SK-N-SH treated with all-trans-retinoic acid at 6 μM for 48 hours (cell line): Measurements from ENCODE around the gene RAB8A.

Experiments used
- ATAC-seq: fragments of 200-7000 bp; cut with Tn5 transposase; 3 replicates; pipeline ENCODE4 v1.9.1; 2020; ENCODE audit warnings: mild to moderate bottlenecking, moderate library complexity
- BACH2 ChIP-seq: fragments of 250-450 bp; sonication (Bioruptor Pico); IDR thresholded peaks from 2 replicates; pipeline ENCODE4 v1.9.0; 2021; ENCODE audit warnings: mild to moderate bottlenecking, borderline replicate concordance
- GLIS3 ChIP-seq: fragments of 250-450 bp; sonication (Bioruptor Pico); IDR thresholded peaks from 2 replicates; pipeline ENCODE4 v1.5.0; 2020; ENCODE audit warnings: mild to moderate bottlenecking, moderate library complexity
- ISL1 ChIP-seq: fragments of 250-450 bp; sonication (Bioruptor Pico); IDR thresholded peaks from 2 replicates; pipeline ENCODE4 v2.1.2; 2022; ENCODE audit warnings: mild to moderate bottlenecking, moderate library complexity
- OSR1 ChIP-seq: fragments of 250-450 bp; sonication (Bioruptor Pico); IDR thresholded peaks from 2 replicates; pipeline ENCODE4 v1.8.0; 2022; ENCODE audit warnings: moderate library complexity, mild to moderate bottlenecking, inconsistent platforms
- PPARA ChIP-seq: fragments of 250-450 bp; sonication (Bioruptor Pico); IDR thresholded peaks from 2 replicates; pipeline ENCODE4 v1.5.0; 2020; ENCODE audit warnings: mild to moderate bottlenecking, borderline replicate concordance
- RARB ChIP-seq: fragments of 250-450 bp; sonication (Bioruptor Pico); IDR thresholded peaks from 2 replicates; pipeline ENCODE4 v1.8.0; 2021; ENCODE audit warnings: mild to moderate bottlenecking, moderate library complexity
- TOX ChIP-seq: fragments of 250-450 bp; sonication (Bioruptor Pico); IDR thresholded peaks from 2 replicates; pipeline ENCODE4 v1.8.0; 2021; ENCODE audit warnings: mild to moderate bottlenecking, moderate library complexity, borderline replicate concordance
- ZC3H10 ChIP-seq: fragments of 250-450 bp; sonication (Bioruptor Pico); IDR thresholded peaks from 2 replicates; pipeline ENCODE4 v1.5.1; 2021; ENCODE audit warnings: mild to moderate bottlenecking, moderate library complexity
- ZFP3 ChIP-seq: fragments of 250-450 bp; sonication (Bioruptor Pico); IDR thresholded peaks from 2 replicates; pipeline ENCODE4 v1.5.0; 2020; ENCODE audit warnings: mild to moderate bottlenecking, moderate library complexity
- ZFP30 ChIP-seq: fragments of 450-650 bp; formaldehyde crosslinking; IDR thresholded peaks from 2 replicates; pipeline ENCODE4 v1.5.0; 2022; ENCODE audit warnings: mild to moderate bottlenecking, moderate library complexity
- ZNF565 ChIP-seq: fragments of 450-650 bp; formaldehyde crosslinking; conservative IDR thresholded peaks from 2 replicates; pipeline ENCODE4 v1.5.0; 2020; ENCODE audit warnings: low read depth, mild to moderate bottlenecking, moderate library complexity
- ZNF70 ChIP-seq: fragments of 450-650 bp; formaldehyde crosslinking; IDR thresholded peaks from 2 replicates; pipeline ENCODE4 v1.5.0; 2020; ENCODE audit warnings: mild to moderate bottlenecking, moderate library complexity
- TF ChIP-seq, protein P1 (sequence below): fragments of 250-450 bp; sonication (Bioruptor Pico); IDR thresholded peaks from 2 replicates; pipeline ENCODE4 v1.8.0; 2020; ENCODE audit warnings: mild to moderate bottlenecking, moderate library complexity, borderline replicate concordance
- TF ChIP-seq, protein P2 (sequence below): fragments of 250-450 bp; sonication (Bioruptor Pico); IDR thresholded peaks from 2 replicates; pipeline ENCODE4 v1.5.1; 2020; ENCODE audit warnings: low read depth, mild to moderate bottlenecking, moderate library complexity
- TF ChIP-seq, protein P3 (sequence below): fragments of 250-450 bp; sonication (Bioruptor Pico); IDR thresholded peaks from 2 replicates; pipeline ENCODE4 v1.5.1; 2021; ENCODE audit warnings: mild to moderate bottlenecking, moderate library complexity
- TF ChIP-seq, protein P4 (sequence below): fragments of 250-450 bp; sonication (Bioruptor Pico); IDR thresholded peaks from 2 replicates; pipeline ENCODE4 v1.5.0; 2020; ENCODE audit warnings: mild to moderate bottlenecking, moderate library complexity
- TF ChIP-seq, protein P5 (sequence below): fragments of 250-450 bp; sonication (Bioruptor Pico); IDR thresholded peaks from 2 replicates; pipeline ENCODE4 v1.8.0; 2021; ENCODE audit warnings: low read depth, mild to moderate bottlenecking, moderate library complexity, borderline replicate concordance

RAB8A gene

DNA sequence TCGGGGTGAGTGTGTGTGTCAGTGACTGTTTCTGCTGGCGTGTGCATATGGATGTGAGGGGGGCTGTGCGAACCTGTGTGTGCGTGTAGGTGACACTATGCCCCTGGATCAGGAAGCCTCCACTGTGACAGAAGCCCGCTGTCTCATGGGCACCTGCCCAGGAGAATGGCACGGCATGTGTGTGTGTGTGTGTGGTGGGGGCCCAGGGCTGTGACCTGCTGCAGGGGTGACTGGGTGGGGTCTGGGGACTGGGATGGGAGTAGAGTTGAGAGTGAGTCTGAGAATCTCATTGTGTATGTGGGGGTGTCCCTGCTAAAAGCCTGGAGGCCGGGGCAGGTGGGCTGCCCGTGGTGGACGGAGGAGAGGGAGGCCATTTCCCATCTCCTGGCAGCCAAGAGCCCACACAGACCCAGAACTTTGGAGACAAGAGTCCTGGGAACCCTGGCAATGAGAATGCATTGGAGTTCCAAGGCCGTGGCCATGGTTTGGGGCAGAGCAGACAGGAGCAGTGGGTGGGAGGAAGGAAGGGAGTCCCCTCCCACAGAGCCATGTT, 41.8 kb upstream of the RAB8A start (continued):
- TF ChIP-seq ZFP30 (no peak), OSR1 (CRISPR knock-in tag) (no peak), ZNF565 (CRISPR knock-in tag) (no peak), TOX (CRISPR knock-in tag) (no peak), BACH2 (no peak)
- TF ChIP-seq, protein P1, sequence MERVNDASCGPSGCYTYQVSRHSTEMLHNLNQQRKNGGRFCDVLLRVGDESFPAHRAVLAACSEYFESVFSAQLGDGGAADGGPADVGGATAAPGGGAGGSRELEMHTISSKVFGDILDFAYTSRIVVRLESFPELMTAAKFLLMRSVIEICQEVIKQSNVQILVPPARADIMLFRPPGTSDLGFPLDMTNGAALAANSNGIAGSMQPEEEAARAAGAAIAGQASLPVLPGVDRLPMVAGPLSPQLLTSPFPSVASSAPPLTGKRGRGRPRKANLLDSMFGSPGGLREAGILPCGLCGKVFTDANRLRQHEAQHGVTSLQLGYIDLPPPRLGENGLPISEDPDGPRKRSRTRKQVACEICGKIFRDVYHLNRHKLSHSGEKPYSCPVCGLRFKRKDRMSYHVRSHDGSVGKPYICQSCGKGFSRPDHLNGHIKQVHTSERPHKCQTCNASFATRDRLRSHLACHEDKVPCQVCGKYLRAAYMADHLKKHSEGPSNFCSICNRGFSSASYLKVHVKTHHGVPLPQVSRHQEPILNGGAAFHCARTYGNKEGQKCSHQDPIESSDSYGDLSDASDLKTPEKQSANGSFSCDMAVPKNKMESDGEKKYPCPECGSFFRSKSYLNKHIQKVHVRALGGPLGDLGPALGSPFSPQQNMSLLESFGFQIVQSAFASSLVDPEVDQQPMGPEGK (CRISPR knock-in tag): no peak
- TF ChIP-seq, protein P2, sequence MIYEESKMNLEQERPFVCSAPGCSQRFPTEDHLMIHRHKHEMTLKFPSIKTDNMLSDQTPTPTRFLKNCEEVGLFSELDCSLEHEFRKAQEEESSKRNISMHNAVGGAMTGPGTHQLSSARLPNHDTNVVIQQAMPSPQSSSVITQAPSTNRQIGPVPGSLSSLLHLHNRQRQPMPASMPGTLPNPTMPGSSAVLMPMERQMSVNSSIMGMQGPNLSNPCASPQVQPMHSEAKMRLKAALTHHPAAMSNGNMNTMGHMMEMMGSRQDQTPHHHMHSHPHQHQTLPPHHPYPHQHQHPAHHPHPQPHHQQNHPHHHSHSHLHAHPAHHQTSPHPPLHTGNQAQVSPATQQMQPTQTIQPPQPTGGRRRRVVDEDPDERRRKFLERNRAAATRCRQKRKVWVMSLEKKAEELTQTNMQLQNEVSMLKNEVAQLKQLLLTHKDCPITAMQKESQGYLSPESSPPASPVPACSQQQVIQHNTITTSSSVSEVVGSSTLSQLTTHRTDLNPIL (CRISPR knock-in tag): no peak
- TF ChIP-seq, all 23 proteins: peak for 0

DNA sequence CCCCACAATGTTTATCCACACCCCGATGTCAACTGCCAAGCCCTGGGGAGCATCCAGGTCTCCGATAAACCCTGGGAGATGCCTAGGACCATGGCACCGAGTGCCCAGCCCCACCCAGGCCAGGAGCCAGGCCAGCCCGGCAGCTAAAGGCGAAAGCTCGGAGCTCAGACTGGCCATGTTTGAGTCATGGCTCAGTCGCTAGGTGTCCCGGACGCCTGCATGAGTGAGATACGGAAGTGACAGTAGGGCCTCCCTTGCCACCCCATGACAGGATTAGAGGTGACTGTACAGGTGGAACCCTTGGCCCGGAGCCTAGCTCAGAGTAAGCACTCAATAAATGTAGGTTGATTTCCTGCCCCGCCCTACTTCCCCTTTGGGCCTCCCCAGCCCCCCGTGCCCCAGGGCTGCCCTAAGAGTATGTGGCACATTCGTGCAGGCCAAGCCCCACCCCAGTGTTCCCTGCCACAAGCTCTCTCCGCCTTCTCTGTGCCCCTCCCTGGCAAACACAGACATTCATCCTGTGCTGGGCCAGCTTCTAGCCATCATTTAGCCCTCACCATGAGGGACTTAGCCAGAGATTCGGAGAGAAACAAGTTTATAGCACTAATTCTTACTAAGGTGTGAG, 41.2 kb upstream of the RAB8A start:
- no peak for TF ChIP-seq ZFP30
- TF ChIP-seq, all 23 proteins: peak for 0
- ATAC-seq: no peak

DNA sequence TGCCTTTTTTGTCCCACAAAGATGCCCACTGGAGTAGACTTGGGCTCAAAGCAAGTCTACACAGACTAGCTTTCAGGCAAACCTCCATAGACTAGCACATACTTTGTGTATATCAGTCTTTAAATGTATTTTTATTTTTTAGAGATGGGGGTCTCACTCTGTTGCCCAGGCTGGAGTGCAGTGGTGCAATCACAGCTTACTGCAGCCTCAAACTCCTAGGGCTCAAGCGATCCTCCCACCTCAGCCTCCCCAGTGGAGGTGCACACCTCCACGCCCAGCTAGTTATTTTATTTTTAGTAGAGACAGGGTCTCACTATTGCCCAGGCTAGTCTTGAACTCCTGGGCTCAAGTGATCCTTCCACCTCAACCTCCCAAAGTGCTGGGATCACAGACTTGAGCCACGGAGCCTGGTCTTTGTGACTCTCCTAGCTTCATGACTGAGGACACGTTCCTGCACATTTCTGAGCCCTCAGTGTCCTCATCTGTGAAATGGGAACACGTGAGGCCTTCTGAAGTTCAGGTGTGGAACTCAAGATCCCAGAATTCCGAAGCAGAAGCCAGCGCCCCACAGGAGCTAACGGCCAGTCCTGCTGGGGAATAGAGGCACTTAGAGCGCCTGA, 40.5 kb upstream of the RAB8A start:
- TF ChIP-seq PPARA (CRISPR knock-in tag): no peak
- TF ChIP-seq, protein P2 (CRISPR knock-in tag): no peak
- TF ChIP-seq, protein P3, sequence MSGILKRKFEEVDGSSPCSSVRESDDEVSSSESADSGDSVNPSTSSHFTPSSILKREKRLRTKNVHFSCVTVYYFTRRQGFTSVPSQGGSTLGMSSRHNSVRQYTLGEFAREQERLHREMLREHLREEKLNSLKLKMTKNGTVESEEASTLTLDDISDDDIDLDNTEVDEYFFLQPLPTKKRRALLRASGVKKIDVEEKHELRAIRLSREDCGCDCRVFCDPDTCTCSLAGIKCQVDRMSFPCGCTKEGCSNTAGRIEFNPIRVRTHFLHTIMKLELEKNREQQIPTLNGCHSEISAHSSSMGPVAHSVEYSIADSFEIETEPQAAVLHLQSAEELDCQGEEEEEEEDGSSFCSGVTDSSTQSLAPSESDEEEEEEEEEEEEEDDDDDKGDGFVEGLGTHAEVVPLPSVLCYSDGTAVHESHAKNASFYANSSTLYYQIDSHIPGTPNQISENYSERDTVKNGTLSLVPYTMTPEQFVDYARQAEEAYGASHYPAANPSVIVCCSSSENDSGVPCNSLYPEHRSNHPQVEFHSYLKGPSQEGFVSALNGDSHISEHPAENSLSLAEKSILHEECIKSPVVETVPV: no peak
- TF ChIP-seq RARB: no peak
- TF ChIP-seq, protein P4, sequence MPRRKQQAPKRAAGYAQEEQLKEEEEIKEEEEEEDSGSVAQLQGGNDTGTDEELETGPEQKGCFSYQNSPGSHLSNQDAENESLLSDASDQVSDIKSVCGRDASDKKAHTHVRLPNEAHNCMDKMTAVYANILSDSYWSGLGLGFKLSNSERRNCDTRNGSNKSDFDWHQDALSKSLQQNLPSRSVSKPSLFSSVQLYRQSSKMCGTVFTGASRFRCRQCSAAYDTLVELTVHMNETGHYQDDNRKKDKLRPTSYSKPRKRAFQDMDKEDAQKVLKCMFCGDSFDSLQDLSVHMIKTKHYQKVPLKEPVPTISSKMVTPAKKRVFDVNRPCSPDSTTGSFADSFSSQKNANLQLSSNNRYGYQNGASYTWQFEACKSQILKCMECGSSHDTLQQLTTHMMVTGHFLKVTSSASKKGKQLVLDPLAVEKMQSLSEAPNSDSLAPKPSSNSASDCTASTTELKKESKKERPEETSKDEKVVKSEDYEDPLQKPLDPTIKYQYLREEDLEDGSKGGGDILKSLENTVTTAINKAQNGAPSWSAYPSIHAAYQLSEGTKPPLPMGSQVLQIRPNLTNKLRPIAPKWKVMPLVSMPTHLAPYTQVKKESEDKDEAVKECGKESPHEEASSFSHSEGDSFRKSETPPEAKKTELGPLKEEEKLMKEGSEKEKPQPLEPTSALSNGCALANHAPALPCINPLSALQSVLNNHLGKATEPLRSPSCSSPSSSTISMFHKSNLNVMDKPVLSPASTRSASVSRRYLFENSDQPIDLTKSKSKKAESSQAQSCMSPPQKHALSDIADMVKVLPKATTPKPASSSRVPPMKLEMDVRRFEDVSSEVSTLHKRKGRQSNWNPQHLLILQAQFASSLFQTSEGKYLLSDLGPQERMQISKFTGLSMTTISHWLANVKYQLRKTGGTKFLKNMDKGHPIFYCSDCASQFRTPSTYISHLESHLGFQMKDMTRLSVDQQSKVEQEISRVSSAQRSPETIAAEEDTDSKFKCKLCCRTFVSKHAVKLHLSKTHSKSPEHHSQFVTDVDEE: no peak
- TF ChIP-seq, protein P5, sequence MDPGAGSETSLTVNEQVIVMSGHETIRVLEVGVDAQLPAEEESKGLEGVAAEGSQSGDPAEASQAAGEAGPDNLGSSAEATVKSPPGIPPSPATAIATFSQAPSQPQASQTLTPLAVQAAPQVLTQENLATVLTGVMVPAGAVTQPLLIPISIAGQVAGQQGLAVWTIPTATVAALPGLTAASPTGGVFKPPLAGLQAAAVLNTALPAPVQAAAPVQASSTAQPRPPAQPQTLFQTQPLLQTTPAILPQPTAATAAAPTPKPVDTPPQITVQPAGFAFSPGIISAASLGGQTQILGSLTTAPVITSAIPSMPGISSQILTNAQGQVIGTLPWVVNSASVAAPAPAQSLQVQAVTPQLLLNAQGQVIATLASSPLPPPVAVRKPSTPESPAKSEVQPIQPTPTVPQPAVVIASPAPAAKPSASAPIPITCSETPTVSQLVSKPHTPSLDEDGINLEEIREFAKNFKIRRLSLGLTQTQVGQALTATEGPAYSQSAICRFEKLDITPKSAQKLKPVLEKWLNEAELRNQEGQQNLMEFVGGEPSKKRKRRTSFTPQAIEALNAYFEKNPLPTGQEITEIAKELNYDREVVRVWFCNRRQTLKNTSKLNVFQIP (CRISPR knock-in tag): no peak
- no peak for TF ChIP-seq ZC3H10 (CRISPR knock-in tag)
- TF ChIP-seq GLIS3 (CRISPR knock-in tag): no peak
- TF ChIP-seq ISL1 (CRISPR knock-in tag): no peak
- no peak for TF ChIP-seq ZFP3 (CRISPR knock-in tag)
- no peak for TF ChIP-seq ZNF70 (CRISPR knock-in tag)
- TF ChIP-seq OSR1 (CRISPR knock-in tag): no peak
- TF ChIP-seq, protein P1 (CRISPR knock-in tag): no peak
- TF ChIP-seq TOX (CRISPR knock-in tag): no peak
- TF ChIP-seq ZFP30: no peak
- TF ChIP-seq, all 23 proteins: peak for 0
- no peak for ATAC-seq
